Epithelial cell of proximal tubule (primary cell): ENCODE results near the gene EPHB1. TPM values are rescaled to one million over a fixed set of nuclear protein-coding genes. Genes with fewer than 3 reads are reported as not detected.

Experiments used
- DNase-seq: peaks from one replicate; pipeline ENCODE4 v3.0.0-alpha.2; 2011; ENCODE audit warnings: low read depth
- H3K4me3 ChIP-seq: 2 replicates; pipeline ENCODE4 v1.5.1; 2011; ENCODE audit warnings: low read depth, mild to moderate bottlenecking, low read length
- CTCF ChIP-seq: conservative IDR thresholded peaks from 2 replicates; pipeline ENCODE4 v1.5.1; 2012; ENCODE audit warnings: low read depth, mild to moderate bottlenecking, low read length
- total RNA-seq: library from RNA; depleted of rRNA; stranded (reverse); fragments of >200 nt; gene quantifications from 2 replicates; pipeline ENCODE4 v1.2.3, GENCODE V29; 2015

EPHB1 gene
- total RNA-seq, 1 donor from 2014 or later = 1.6 TPM

GRCh38 chr3:134900482-134900881, 105.4 kb downstream of the EPHB1 start:
- TF ChIP-seq CTCF = no peak
- DNase-seq = no peak

GRCh38 chr3:134901461-134901860, 106.4 kb downstream of the EPHB1 start:
- no peak for DNase-seq
- TF ChIP-seq CTCF = no peak
- no peak overlapping the region for H3K4me3 ChIP-seq

More at GRCh38 chr3:134900482-134900881, 105.4 kb downstream of the EPHB1 start:
- no peak overlapping the region for H3K4me3 ChIP-seq

GRCh38 chr3:134903837-134904236, 108.8 kb downstream of the EPHB1 start:
- no peak for TF ChIP-seq CTCF
- DNase-seq = no peak
- no peak overlapping the region for H3K4me3 ChIP-seq

- no peak for TF ChIP-seq CTCF
- no peak overlapping the region for H3K4me3 ChIP-seq
- no peak for DNase-seq
Observed at GRCh38 chr3:134904241-134904771, 109.2 kb downstream of the EPHB1 start.

GRCh38 chr3:134904776-134905646, 110.0 kb downstream of the EPHB1 start:
- DNase-seq = no peak
- H3K4me3 ChIP-seq = no peak overlapping the region
- no peak for TF ChIP-seq CTCF

- H3K4me3 ChIP-seq = no peak overlapping the region
- no peak for TF ChIP-seq CTCF
- DNase-seq = no peak
Observed at GRCh38 chr3:134905647-134905935, 110.5 kb downstream of the EPHB1 start.

GRCh38 chr3:134908271-134908670, 113.2 kb downstream of the EPHB1 start:
- H3K4me3 ChIP-seq = no peak overlapping the region
- no peak for TF ChIP-seq CTCF
- no peak for DNase-seq
